KBM-7 (cell line): ENCODE results near the gene NOXO1.

ENCODE experiments used
- DNase-seq: peaks from one replicate; pipeline ENCODE4 v3.0.0-alpha.2; 2015
- in situ Hi-C: fragments of 300-500 bp; cut with MboI; formaldehyde crosslinking; loops from 2 replicates; pipeline ENCODE4 v1.14.3; 2020; ENCODE audit warnings: low sequenced_read_pairs, low pct_unique_long_range_greater_than_20kb, mixed read lengths

The NOXO1 gene, protein sequence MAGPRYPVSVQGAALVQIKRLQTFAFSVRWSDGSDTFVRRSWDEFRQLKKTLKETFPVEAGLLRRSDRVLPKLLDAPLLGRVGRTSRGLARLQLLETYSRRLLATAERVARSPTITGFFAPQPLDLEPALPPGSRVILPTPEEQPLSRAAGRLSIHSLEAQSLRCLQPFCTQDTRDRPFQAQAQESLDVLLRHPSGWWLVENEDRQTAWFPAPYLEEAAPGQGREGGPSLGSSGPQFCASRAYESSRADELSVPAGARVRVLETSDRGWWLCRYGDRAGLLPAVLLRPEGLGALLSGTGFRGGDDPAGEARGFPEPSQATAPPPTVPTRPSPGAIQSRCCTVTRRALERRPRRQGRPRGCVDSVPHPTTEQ

DNA sequence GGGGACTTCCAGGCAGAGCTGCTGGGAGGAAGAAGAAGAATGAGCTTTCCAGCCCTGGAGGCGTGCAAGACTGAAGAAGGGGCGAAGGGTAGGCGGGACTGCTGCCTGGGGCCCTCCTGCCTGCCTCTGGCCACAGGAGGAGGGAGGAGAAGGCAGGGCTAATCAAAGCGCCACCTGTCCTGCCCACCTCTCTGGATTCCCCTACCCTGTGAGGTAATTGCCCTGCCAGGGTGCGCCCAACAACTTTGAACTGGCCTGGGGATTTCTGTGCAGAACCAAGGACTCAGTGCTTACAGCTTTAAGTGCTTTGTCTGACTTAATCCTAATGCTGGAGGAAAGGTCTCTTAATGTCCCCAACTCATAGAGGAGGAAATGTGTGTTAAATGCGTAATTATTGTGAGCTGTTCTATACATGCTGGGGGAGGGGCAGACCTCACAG is at the start of gene NOXO1:
TSS of gene NOXO1 (minus strand) at position 72 of the 439 bp plus-strand sequence. CDS start 290 bp downstream, outside the sequence.
- in situ Hi-C loops, result no loop called here
- DNase-seq, result no peak

DNA sequence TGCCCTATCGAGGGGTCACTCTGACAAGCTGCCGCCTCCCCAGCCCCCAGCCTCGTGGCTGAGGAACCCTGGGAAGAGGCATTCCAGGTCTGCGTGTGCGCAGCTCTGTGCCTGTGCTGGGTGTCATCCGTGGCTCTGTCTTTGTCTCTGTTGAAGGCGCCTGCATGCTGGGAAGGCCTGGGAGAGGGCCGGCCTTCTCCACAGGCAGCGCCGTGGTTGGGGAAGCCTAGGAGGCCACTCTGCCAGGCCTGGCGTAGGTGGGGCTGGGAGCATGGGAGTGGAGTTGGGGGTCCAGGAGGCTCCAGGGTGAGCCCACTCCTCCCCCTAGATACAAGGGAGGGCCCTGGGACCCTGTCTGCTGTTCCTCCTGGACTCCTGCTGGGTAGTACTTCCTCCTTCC is 48.8 kb upstream of the NOXO1 start:
- in situ Hi-C loops, result no loop called here
- DNase-seq, result no peak

DNA sequence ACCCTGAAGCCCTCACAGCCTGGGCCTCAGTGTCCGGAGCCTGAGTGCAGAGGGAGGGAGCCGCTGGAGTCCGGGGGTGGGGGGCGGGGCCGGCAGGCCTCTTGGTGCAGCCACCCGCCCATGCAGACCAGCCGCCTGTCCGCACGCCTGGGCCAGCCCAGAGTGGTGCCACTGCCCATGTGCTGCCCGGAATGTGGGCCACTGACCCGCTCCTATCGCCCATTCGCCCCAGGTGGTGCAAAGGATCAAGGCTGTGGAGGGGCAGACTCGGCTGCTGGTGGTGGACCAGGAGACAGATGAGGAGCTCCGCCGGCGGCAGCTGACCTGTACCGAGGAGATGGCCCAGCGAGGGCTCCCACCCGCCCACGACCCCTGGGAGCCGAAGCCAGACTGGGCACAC is 48.1 kb upstream of the NOXO1 start:
- DNase-seq, result no peak
- in situ Hi-C loops, result loop anchor here (10.0 kb wide), 1 partner anchor 115 kb away; the partner anchor contains the start of gene RAB26

DNA sequence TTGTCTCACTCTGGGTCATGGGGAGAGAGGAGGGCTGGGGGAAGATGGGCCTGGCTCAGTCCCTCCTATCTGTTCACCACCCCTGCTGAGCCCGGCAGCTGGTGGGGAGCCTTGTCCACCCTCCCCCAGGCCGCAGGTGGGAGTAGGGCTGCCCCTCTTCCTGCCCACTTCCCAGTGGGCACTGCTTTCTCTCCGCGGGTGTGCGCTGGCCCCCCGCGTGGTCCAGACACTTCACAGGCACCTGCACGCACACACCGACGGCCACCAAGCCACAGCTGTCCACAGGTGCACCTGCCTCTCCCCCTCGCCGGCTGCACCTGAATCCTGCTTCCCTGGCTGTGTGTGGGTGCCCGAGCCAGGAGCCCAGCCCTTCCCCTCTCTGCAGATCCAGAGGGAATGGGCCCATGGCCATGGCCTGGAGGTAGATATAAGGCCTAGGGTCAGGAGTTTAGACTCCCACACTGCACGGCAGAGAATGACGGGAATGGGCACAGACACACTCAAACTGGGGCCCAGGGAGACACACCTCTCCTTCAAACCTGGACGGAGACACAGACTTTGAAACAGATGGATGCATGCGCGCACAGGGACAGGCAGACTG is 47.5 kb upstream of the NOXO1 start:
- in situ Hi-C loops, result loop anchor here (10.0 kb wide), 1 partner anchor 116 kb away; the partner anchor contains the start of gene RAB26
- DNase-seq, result no peak

DNA sequence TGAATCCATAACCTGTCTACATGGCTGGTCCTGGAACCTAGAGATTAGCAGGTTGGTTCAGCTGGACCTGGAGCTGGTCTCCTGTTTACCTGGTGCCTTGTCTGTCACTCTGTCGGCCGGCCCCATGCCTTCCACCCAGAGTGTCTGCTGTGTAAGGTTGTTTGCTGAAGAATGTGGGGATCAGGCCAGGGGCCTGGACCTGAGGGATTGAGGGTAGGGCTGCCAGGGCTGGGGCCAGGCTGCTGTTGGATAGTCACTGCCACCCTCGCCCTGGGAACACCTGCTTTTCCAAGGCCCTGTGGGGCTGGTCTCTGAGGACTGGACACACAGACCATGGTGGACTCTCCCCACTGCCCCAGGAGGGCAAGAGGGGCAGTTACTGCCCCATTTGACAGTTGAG is 46.9 kb upstream of the NOXO1 start:
- DNase-seq, result no peak
- in situ Hi-C loops, result loop anchor here (10.0 kb wide), 1 partner anchor 117 kb away; the partner anchor contains the start of gene RAB26

DNA sequence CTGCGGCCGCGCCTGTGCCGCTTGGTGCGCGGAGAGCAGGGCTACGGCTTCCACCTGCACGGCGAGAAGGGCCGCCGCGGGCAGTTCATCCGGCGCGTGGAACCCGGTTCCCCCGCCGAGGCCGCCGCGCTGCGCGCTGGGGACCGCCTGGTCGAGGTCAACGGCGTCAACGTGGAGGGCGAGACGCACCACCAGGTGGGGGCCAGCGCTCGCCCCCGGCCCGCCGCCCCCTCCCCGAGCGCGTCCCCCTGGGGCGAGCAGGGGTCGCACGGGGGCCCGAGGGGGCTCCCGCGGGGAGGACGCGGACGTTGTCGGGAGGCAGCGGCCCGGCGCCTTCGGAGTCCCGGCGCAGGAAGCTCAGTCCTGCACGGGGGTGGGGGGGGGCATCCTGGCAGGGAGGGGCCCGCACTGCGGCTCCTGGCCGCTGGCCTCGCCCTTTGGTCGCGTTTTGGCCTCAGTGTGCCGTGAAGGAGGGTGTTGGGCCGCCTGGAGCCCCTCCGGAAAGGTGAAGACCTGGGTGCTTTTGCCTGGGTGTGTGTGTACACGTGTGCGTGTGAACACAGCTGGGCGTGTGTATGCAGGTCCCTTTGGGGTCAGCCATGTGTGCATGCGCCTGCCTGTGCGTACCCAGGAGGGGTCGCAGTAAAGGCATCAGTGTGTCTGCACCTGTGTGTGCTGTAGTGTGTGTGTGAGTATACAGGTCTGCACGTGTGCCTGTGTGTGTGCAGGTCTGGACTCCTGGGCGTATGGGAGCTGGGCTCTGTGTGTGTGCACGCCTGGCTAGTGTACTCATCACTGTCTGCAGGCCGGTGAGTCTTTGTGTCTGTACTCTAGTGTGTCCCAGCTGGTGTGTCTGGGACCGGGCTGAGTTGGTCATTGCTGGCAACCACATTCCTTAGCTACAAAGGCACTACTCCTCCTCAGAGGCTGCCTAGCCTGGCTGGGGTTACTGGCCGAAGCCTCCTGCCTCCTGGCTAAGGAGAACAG is 46.0 kb upstream of the NOXO1 start:
- in situ Hi-C loops, result loop anchor here (10.0 kb wide), 1 partner anchor 117 kb away; the partner anchor contains the start of gene RAB26
- DNase-seq, result peak; percentile 46

DNA sequence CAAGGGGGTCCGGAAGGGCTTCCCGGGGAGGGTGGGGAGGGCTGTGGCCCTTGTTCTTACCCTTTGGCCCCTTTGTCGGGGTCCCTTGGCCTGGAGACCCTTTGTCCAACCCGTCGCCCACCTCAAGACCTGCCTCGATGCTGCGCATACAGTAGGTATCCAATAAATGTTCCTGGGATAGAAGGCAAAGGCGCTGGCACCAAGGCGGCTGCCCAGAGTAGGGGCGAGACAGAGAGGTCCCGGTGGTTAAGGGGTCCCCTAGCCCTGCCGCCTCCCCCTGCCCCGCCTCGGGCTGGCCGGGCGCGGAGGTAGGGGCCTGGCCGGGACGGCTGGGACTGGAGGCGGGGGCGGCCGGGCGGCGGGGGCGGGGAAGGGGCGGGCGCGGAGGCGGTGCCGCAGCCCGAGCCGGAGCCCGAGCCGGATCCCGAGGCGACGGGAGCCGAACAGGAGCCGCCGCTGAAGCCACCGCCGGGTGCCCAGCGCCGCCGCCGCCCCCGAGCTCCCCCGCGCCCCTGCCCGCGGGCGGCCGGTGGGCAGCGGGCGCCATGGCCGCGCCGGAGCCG is 45.3 kb upstream of the NOXO1 start, which contains the start of gene NHERF2:
TSS of gene NHERF2 (plus strand) at position 442 of the 563 bp plus-strand sequence. CDS start at position 546, 104 bp downstream.
- no peak for DNase-seq
- in situ Hi-C loops, result loop anchor here (10.0 kb wide), 1 partner anchor 118 kb away; the partner anchor contains the start of gene RAB26

DNA sequence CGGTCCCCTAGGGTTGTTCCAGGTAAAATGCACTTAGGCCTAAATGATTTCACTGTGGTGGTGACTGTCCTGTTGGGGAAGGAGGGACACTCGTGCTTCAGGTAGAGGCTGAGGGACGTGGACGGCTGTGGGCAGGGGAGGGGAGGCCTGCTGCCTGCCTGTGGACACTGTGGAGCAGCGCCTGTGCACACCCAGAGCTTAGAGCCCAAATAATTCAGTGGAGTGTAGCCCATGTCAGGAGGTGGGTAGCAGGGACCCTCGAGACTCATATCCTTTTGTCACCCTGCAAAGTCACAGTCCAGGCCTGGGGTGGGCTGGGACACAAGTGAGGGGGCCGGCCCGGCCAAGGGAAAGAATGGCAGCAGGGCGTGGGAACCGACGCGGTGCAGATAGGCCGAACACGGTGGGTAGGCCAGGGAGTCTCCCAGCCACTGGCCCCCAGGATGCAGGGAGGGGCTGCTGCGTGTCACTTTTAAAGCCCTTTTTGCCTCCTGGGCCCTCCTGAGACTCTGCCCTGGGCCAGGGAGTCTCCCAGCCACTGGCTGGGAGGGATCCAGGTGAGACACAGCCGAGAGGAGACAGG is 44.7 kb upstream of the NOXO1 start:
- DNase-seq, result no peak
- in situ Hi-C loops, result loop anchor here (10.0 kb wide), 1 partner anchor 119 kb away; the partner anchor contains the start of gene RAB26

DNA sequence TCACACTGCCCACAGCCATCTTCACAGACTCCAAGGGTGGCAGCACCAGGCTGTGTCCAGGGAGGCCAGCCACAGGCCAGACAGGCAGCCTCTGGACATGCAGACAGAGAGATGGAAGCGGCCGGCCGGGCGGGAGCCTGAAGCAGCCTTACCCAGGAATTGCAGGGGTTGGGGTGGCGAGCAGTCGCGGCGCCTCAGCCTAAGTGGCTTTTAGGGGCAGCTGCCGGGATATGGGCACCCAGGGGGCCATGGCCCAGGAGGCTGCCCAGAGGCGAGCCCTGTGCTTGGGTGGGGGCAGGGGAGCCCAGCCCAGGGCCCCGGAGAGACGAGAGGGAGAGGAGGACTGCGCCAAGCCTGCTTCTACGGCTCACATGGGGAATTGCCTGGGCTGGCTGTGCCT is 44.0 kb upstream of the NOXO1 start:
- DNase-seq, result no peak
- in situ Hi-C loops, result loop anchor here (10.0 kb wide), 1 partner anchor 120 kb away; the partner anchor contains the start of gene RAB26

DNA sequence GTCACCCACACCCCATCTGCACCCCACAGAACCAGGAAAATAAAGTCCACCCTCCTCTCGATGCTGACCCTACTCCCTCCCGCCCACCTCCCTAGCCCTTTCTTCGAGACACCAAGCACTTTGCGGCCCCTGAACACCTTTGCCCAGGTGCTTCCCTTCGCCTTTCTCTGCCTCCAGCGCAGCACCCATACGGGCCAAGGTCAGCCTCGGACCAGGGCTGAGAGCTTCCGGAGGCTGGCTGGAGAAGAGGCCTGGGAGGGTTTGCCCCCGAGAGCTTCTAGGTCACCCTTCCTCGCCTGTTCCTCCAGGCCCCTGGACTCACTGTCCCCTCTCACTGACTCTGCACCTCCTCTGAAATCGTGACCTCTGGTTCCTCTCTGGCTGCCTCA is 42.8 kb upstream of the NOXO1 start:
- no peak for DNase-seq
- in situ Hi-C loops, result loop anchor here (10.0 kb wide), 1 partner anchor 121 kb away; the partner anchor contains the start of gene RAB26

DNA sequence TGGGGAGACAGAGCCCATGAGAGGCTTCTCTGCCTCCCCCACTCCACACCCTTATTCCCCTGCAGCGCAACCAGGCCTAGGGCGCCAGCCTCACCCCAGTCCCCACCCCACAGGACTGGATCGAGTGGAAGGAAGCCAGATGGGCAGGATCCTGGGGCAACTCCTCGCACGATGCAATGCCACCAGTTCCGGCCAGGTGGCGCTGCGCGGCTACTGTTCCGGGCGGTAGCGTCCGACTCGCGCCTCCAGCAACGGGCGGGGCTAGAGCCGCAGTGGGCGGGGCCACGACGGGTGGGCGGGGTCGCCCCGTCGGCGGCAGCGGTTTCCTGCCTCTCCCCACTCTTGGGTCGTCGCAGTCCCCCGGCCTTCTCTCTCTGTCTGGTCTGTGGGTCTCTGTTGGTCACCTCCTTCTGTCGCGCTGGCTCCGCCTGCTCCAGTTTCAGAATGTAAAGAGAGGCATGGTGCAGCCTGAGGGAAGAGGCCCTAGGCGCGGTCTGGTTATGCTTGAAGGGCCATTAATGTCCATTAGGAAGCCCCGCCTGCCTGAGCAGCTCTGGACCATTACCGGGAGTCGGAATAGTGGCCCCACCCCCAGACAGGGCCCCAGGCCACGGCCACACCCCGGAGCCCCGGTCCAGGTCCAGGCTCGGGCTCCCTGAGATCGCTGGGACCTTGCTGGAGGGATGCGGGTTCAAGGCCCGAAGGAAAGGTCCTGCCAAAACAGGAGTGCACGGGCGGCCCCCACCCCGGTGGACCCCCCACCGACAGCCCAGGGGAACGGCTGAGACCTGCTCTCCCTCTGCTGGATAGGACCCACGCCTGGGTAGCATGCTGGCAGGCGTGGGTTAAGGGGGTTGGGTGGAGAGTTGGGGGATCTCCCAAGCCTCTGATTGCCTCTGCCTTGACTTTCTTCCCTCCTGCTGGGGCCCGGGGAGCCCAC is 42.1 kb upstream of the NOXO1 start:
- peak; percentile 95 for DNase-seq
- in situ Hi-C loops, result loop anchor here (10.0 kb wide), 1 partner anchor 121 kb away; the partner anchor contains the start of gene RAB26

DNA sequence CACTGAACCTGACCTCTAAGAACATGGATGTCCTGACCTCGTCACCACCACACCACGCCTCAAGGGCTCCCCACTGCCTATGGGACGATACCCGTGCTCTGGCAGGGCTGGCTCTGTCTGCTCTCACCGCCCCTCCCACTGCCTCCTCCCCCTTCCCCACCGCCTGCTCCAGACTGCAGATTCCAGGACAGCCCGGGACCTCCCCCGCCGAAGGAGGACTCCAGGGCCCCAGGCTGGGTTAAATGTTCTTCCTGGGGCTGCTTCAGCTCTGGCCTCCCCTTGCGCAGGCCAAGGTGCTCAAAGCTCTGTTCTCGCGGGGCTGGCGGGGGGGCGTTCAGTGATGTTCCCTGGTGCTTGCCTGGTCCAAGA is 41.4 kb upstream of the NOXO1 start:
- in situ Hi-C loops, result loop anchor here (10.0 kb wide), 1 partner anchor 122 kb away; the partner anchor contains the start of gene RAB26

DNA sequence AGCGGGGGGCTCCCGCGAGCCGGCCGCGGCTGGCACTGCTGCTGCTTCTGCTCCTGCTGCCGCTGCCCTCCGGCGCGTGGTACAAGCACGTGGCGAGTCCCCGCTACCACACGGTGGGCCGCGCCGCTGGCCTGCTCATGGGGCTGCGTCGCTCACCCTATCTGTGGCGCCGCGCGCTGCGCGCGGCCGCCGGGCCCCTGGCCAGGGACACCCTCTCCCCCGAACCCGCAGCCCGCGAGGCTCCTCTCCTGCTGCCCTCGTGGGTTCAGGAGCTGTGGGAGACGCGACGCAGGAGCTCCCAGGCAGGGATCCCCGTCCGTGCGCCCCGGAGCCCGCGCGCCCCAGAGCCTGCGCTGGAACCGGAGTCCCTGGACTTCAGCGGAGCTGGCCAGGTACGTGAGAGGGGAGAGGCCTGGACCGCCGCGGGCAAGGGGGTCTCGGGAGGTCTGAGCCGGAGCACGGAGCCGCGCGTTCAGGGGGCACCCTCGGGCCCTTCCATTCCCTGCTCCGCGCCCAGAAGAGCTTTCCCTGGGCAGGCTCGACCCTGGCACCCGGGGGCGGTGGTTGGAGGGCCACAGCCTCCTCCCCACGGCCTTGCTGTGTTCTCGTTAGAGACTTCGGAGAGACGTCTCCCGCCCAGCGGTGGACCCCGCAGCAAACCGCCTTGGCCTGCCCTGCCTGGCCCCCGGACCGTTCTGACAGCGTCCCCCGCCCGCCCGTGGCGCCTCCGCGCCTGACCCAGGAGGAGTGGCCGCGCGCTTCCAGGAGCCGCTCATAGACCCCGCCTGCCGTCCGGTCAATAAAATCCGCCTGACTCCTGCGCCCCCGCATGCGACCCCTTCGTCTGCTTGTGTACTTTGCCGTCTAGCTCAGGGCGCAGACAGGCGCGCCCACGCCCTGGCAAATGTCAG is 38.9 kb upstream of the NOXO1 start:
- peak; percentile 37 for DNase-seq
- in situ Hi-C loops, result loop anchor here (10.0 kb wide), 1 partner anchor 125 kb away; the partner anchor contains the start of gene RAB26

More for the DNA sequence above, 41.4 kb upstream of the NOXO1 start:
- DNase-seq, result no peak

DNA sequence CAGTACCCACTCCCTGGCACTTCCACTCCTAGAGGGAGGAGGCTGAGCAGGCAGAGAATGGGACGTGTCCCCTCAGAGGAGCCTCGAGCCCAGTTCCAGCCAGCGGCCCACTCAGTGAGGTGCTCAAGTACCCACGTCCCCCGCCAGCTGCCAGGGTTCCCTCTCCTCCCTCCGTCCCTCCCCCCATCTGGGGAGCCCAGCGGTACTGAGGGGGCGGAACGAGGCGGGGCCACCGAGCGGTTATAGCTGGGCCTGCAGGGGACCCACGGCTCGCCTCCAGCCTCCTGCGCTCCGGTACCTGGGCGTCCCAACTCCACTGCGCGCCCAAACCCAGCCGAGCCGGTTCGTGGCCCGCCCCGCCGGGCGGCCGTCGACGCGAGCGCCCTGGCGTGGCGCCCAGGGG is 38.2 kb upstream of the NOXO1 start, which contains the start of gene NPW:
TSS of gene NPW (plus strand) at position 268 of the 403 bp plus-strand sequence.
- in situ Hi-C loops, result no loop called here
- DNase-seq, result peak; percentile 64

DNA sequence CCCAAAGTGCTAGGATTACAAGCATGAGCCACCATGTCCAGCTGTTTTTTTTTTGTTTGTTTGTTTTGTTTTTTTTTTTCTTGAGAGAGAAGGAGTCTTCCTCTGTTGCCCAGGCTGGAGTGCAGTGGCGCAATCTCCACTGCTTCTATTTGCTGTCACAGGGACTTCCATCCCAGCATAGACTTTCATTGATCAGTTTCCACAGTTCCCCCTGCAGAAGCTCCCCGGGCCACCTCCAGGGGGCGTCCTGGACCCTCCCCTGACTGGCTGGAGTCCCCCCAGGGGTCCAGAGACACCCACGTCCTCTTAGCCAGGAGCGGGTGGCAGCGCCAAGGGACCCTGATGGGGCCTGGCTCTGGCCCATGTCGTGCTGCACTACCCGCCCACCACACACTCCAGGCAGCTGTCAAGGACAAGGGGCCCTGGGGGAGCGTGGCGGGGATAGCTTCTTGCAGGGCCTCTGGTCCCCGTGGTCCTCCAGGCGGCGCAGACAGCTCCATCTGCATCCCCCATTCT is 35.2 kb upstream of the NOXO1 start:
- DNase-seq, result peak; percentile 42
- in situ Hi-C loops, result no loop called here

DNA sequence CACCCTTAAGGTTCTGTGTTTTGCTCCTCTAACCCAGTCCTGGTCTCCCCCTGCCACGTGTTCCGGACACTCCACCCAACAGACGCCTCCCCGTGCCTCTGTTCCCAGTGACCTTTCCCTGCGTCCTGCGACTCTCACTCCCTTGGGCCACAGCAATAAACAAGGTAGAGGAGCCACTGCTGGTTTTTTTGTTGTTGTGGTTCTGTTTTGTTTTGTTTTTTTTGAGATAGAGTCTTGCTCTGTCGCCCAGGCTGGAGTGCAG is 34.6 kb upstream of the NOXO1 start:
- no peak for DNase-seq
- in situ Hi-C loops, result no loop called here
